Smooth muscle cell (in vitro differentiated cells): ENCODE results near the gene SCGB1D1. TPM values are rescaled to one million over a fixed set of nuclear protein-coding genes. Genes with fewer than 3 reads are reported as not detected.

Experiments
- DNase-seq: peaks from one replicate; lab custom pipeline; 2025; ENCODE audit not compliant: unreplicated experiment; lab: John Stamatoyannopoulos, UW
- H2AFZ ChIP-seq: fragments of 200-600 bp; sonication (generic); 2 replicates; pipeline ENCODE4 v1.6.0; 2016; ENCODE audit warnings: antibody characterized with exemption, low read depth, mild to moderate bottlenecking
- H3F3A ChIP-seq: fragments of 200-600 bp; sonication (generic); 2 replicates; pipeline ENCODE4 v1.6.0; 2017; ENCODE audit warnings: antibody characterized with exemption, low read depth
- H3K27ac ChIP-seq: fragments of 200-600 bp; sonication (generic); 2 replicates; pipeline ENCODE4 v1.5.1; 2016; ENCODE audit warnings: low read depth, mild to moderate bottlenecking
- H3K27me3 ChIP-seq: fragments of 200-600 bp; sonication (generic); 2 replicates; pipeline ENCODE4 v1.6.1; 2016; ENCODE audit warnings: low read depth, mild to moderate bottlenecking
- H3K36me3 ChIP-seq: fragments of 200-600 bp; sonication (generic); 2 replicates; pipeline ENCODE4 v1.5.1; 2016; ENCODE audit warnings: low read depth
- H3K4me1 ChIP-seq: fragments of 200-600 bp; sonication (generic); 2 replicates; pipeline ENCODE4 v1.5.1; 2016; ENCODE audit warnings: low read depth
- H3K4me2 ChIP-seq: fragments of 200-600 bp; sonication (generic); 2 replicates; pipeline ENCODE4 v1.6.0; 2016; ENCODE audit warnings: mild to moderate bottlenecking
- H3K4me3 ChIP-seq: fragments of 200-600 bp; sonication (generic); 2 replicates; pipeline ENCODE4 v1.5.1; 2016; ENCODE audit warnings: mild to moderate bottlenecking
- H3K79me2 ChIP-seq: fragments of 200-600 bp; sonication (generic); 2 replicates; pipeline ENCODE4 v1.6.0; 2016; ENCODE audit warnings: low read depth, mild to moderate bottlenecking
- H3K9ac ChIP-seq: fragments of 200-600 bp; sonication (generic); 2 replicates; pipeline ENCODE4 v1.6.0; 2016; ENCODE audit warnings: low read depth
- H3K9me3 ChIP-seq: fragments of 200-600 bp; sonication (generic); replicated peaks from 2 replicates; pipeline ENCODE4 v1.5.1; 2016; ENCODE audit warnings: low read depth
- H4K20me1 ChIP-seq: fragments of 200-600 bp; sonication (generic); 2 replicates; pipeline ENCODE4 v1.6.0; 2016; ENCODE audit warnings: low read depth
- CTCF ChIP-seq: fragments of 200-600 bp; sonication (generic); IDR thresholded peaks from 2 replicates; pipeline ENCODE4 v1.5.1; 2017; ENCODE audit warnings: borderline replicate concordance, mild to moderate bottlenecking, antibody characterized with exemption; ENCODE audit not compliant: insufficient read depth, poor library complexity, severe bottlenecking
- WGBS: methylation state at CpG from one replicate; pipeline ENCODE4 v1.1.7; 2016; ENCODE audit warnings: low lambda C conversion rate; 5-methylcytosine and 5-hydroxymethylcytosine counted together
- polyA plus RNA-seq: library from polyadenylated mRNA; unstranded; fragments of >200 nt; fragmentation: Nextera tagmentation; extraction: Ambion mirVana; gene quantifications from 2 replicates; pipeline ENCODE4 v1.2.1, GENCODE V29; 2016
- total RNA-seq: library from RNA; depleted of rRNA; stranded (reverse); fragments of >200 nt; gene quantifications from 2 replicates; pipeline ENCODE4 v1.2.3, GENCODE V29; 2014

Gene SCGB1D1
- total and polyA plus RNA-seq, 2 experiments from 2014 or later, result not detected

DNA sequence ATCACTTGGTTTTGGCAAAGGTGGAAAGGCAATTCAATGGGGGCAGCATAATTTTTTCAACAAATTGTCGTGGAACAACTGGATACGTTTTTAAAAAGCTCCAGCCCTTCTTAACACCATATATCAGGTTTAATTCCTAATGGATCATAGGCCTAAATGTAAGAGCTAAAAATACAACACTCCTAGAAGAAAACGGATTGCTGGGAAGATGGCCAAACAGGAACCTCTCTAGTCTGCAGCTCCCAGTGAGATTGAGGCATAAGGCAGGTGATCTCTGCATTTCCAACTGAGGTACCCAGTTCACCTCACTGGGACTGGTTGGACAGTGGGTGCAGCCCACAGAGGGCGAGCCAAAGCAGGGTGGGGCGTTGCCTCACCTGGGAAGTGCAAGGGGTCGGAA, 32.4 kb upstream of the SCGB1D1 start:
- H3K27ac ChIP-seq, result no peak overlapping the region
- no peak for DNase-seq
- H3K4me2 ChIP-seq, result no peak overlapping the region
- no peak overlapping the region for H3K9ac ChIP-seq
- H3K9me3 ChIP-seq, result no peaks in the 10 kb centered on the region
- no peaks in the 10 kb centered on the region for H3F3A ChIP-seq
- no peaks in the 10 kb centered on the region for H3K79me2 ChIP-seq
- H3K4me1 ChIP-seq, result no peaks in the 10 kb centered on the region
- 88% methylated on average over 5 of the region's 6 CpGs for WGBS
- H3K36me3 ChIP-seq, result no peaks in the 10 kb centered on the region
- no peak overlapping the region for H3K4me3 ChIP-seq
- no peak overlapping the region for H2AFZ ChIP-seq
- no peak for TF ChIP-seq CTCF
- H3K27me3 ChIP-seq, result peaks cover 5% of the 10 kb centered on the region
- no peaks in the 10 kb centered on the region for H4K20me1 ChIP-seq

DNA sequence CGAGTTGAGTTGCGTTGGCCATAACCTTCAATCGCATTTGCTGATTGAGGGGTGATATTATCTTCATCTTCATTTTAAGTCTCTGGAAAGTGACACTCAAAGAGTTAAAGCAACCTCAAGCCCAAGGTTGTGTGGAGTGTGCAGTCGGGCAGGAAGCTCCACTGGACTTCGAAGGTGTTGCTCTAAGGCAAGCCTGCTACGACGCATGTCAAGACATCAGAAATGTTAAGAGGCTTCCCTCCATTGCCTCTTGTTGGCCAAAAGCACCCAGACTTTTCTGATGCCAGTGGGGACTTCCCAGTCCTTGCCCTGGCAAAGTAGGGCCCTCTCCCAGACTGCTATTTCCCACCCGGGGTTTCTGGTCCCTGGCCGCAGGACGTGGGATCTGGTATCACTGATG, 23.6 kb upstream of the SCGB1D1 start:
- no peaks in the 10 kb centered on the region for H3K9me3 ChIP-seq
- H3K9ac ChIP-seq, result no peak overlapping the region
- H4K20me1 ChIP-seq, result no peaks in the 10 kb centered on the region
- H3K4me2 ChIP-seq, result no peak overlapping the region
- TF ChIP-seq CTCF, result no peak
- no peak overlapping the region for H2AFZ ChIP-seq
- H3F3A ChIP-seq, result no peaks in the 10 kb centered on the region
- H3K27me3 ChIP-seq, result peaks cover 5% of the 10 kb centered on the region
- H3K36me3 ChIP-seq, result no peaks in the 10 kb centered on the region
- peaks cover under 1% of the 10 kb centered on the region for H3K4me1 ChIP-seq
- no peak for DNase-seq
- no peak overlapping the region for H3K27ac ChIP-seq
- H3K79me2 ChIP-seq, result no peaks in the 10 kb centered on the region
- no peak overlapping the region for H3K4me3 ChIP-seq
- WGBS, result 93% methylated on average over 10 of the region's 10 CpGs

DNA sequence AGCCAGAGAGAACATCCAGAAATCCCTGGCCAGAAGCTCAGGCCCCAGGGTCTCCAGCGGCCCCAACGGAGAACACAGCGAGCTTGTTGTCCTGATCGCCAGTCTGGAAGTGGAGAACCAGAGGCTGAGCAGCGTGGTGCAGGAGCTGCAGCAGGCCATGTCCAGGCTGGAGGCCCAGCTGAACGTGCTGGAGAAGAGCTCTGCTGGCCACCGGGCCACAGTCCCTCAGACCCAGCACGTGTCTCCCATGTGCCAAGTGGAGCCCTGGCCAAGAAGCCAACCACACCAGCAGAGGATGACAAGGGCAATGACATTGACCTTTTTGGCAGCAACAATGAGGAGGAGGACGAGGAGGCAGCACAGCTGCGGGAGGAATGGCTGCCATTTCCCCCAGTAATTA, 20.6 kb upstream of the SCGB1D1 start:
- no peak for TF ChIP-seq CTCF
- Histone ChIP-seq H3K79me2 (no peaks in the 10 kb centered on the region), H4K20me1 (no peaks in the 10 kb centered on the region), H3K4me1 (peaks cover 2% of the 10 kb centered on the region), H3F3A (no peaks in the 10 kb centered on the region), H3K4me2 (no peak overlapping the region), H3K27me3 (peaks cover 22% of the 10 kb centered on the region), H3K27ac (no peak overlapping the region), H3K9ac (no peak overlapping the region), H3K9me3 (no peaks in the 10 kb centered on the region), H2AFZ (no peak overlapping the region), H3K4me3 (no peak overlapping the region), H3K36me3 (no peaks in the 10 kb centered on the region)
- WGBS, result 88% methylated on average over 10 of the region's 10 CpGs
- DNase-seq, result no peak

DNA sequence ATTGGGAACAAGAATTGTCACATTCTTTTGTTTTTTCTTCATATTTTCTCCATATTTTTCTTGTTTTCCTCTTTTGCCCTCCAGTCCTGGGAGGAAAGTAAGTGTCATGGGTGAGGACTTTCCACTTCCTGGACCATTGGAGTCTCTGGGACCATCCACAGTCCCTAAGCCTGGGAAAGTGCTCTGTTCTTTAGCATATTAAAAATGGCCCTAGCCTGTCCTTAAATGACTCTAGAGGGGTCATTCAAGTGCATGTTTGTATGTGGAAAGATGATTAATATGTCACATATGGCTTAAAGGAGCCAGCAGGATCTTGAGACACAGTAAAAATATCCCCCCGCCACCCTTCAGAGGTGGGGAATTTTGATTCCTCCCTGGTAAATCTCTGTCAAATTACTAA, 20.1 kb upstream of the SCGB1D1 start:
- DNase-seq, result no peak
- Histone ChIP-seq H3K27me3 (peaks cover 21% of the 10 kb centered on the region), H3K4me3 (no peak overlapping the region), H3K9me3 (no peaks in the 10 kb centered on the region), H3K4me2 (no peak overlapping the region), H3K27ac (no peak overlapping the region), H2AFZ (no peak overlapping the region), H3K36me3 (no peaks in the 10 kb centered on the region), H3K4me1 (peaks cover 2% of the 10 kb centered on the region), H3K79me2 (no peaks in the 10 kb centered on the region), H3K9ac (no peak overlapping the region), H3F3A (no peaks in the 10 kb centered on the region), H4K20me1 (no peaks in the 10 kb centered on the region)
- TF ChIP-seq CTCF, result no peak
- 100% methylated on average over 1 of the region's 1 CpG for WGBS
